Central memory CD8-positive, alpha-beta T cell (primary cell): ENCODE results near the gene PHF13.

Experiments
- ATAC-seq: fragments of 150-1000 bp; cut with Tn5 transposase; replicated peaks from 2 replicates; pipeline ENCODE4 v1.10.0; 2022; ENCODE audit warnings: mild to moderate bottlenecking, moderate FRiP score, moderate number of reproducible peaks; ENCODE audit not compliant: poor library complexity, severe bottlenecking; ENCODE audit errors: extremely low read depth
- DNase-seq, 2 donors: peaks; one replicate each; pipeline ENCODE4 v3.0.0; 2021; ENCODE audit warnings: low spot score in 2 of 2
- H3K27ac Mint-ChIP-seq: one replicate; pipeline ENCODE4 v1.8.0; 2022; ENCODE audit warnings: low read depth, mild to moderate bottlenecking, moderate library complexity, mixed read lengths
- H3K27me3 Mint-ChIP-seq: one replicate; pipeline ENCODE4 v1.8.0; 2022; ENCODE audit warnings: mixed read lengths
- H3K36me3 Mint-ChIP-seq: one replicate; pipeline ENCODE4 v1.8.0; 2022; ENCODE audit warnings: mild to moderate bottlenecking, moderate library complexity, mixed read lengths; ENCODE audit not compliant: insufficient read depth
- H3K4me1 Mint-ChIP-seq: one replicate; pipeline ENCODE4 v1.8.0; 2022; ENCODE audit warnings: mixed read lengths
- H3K4me3 Mint-ChIP-seq: one replicate; pipeline ENCODE4 v1.8.0; 2022; ENCODE audit warnings: mild to moderate bottlenecking, moderate library complexity, mixed read lengths
- H3K9me3 Mint-ChIP-seq: one replicate; pipeline ENCODE4 v1.8.0; 2022; ENCODE audit warnings: mixed read lengths

The PHF13 gene

DNA sequence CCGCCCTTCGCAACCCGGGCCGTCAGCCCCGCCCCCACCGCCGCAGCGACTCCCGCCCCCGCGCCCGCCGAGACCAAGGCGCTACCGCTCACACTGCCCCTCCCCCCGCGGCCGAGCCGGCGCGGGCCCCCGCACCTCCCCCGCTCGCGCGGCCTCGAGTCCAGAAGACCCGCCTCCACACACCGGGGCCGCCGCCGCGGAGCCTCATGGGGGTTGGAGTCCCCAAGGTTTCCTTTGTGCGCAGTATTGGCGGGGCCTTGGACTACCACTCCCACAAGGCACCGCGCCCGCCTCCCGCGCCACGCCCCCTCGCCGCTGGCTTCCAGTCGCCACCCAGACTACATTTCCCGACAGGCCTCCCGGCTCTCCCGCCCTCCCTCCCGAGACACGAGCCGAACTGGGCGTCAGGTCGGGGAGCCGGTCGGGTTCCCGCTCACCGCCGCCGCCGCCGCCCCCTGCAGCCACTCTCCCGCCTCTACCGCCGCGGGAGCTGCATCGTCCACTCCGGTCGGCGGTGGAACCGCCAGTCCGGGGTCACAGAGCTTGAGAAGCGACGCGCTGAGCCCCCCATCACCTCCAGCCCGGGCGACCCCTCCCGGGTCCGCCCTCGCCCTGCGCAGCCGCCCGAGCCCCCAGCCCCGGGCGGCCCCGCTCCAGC is at the start of gene PHF13:
PHF13 (plus strand) TSS at position 371 of the 658 bp plus-strand sequence. CDS start 336 bp downstream, outside the sequence.
- no peaks in the 10 kb centered on the region for H3K9me3 Mint-ChIP-seq
- peak; percentile 98 to 99 for DNase-seq
- H3K36me3 Mint-ChIP-seq = peaks cover 6% of the 10 kb centered on the region
- H3K4me3 Mint-ChIP-seq = peak within 1 kb of the TSS; percentile 89
- H3K4me1 Mint-ChIP-seq = peaks cover 22% of the 10 kb centered on the region
- no peaks in the 10 kb centered on the region for H3K27me3 Mint-ChIP-seq
- ATAC-seq = peak; percentile 98
- H3K27ac Mint-ChIP-seq = peak within 1 kb of the TSS; percentile 89

- Mint-ChIP-seq H3K27ac (no peak overlapping the region), H3K4me3 (no peak overlapping the region), H3K36me3 (no peaks in the 10 kb centered on the region), H3K9me3 (no peaks in the 10 kb centered on the region), H3K4me1 (no peaks in the 10 kb centered on the region), H3K27me3 (no peaks in the 10 kb centered on the region)
- no peak for ATAC-seq
- DNase-seq = no peak
Observed at GRCh38 chr1:6569033-6569432, 44.5 kb upstream of the PHF13 start.

DNA sequence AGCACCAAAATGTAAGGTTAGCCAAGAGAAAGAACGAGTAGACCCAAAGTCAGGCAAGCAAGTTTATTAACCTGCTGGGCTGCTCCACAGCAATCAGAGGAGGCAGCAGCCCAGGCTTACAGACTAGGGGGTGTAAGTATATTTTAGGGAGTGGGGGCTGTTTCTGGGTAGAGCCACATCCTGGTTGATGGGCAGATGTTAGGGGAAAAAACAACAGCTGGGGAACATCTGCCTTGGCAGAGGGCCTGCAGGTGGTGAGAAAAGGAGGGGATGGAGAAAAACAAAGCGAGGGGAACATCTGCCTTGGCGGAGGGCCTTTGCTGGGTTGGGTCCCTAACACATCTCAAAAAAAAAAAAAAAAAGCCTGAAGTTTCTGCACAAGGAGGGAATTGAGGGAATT is 43.4 kb upstream of the PHF13 start:
- Mint-ChIP-seq H3K4me3 (no peak overlapping the region), H3K27ac (no peak overlapping the region), H3K9me3 (no peaks in the 10 kb centered on the region), H3K4me1 (no peaks in the 10 kb centered on the region), H3K36me3 (no peaks in the 10 kb centered on the region), H3K27me3 (no peaks in the 10 kb centered on the region)
- DNase-seq = no peak
- no peak for ATAC-seq

DNA sequence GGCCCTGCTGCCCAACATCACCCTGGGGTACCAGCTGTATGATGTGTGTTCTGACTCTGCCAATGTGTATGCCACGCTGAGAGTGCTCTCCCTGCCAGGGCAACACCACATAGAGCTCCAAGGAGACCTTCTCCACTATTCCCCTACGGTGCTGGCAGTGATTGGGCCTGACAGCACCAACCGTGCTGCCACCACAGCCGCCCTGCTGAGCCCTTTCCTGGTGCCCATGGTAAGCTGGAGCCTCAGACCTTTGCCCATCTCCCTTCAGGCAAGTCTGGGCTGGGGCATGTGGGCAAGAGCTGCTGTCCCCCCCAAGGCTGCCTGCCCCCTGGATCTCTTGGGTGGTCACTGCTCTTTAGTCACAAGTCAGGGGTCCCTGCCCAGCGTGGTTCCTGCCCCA is 42.5 kb upstream of the PHF13 start:
- Mint-ChIP-seq H3K9me3 (no peaks in the 10 kb centered on the region), H3K36me3 (no peaks in the 10 kb centered on the region), H3K4me3 (no peak overlapping the region), H3K27me3 (no peaks in the 10 kb centered on the region), H3K4me1 (no peaks in the 10 kb centered on the region), H3K27ac (no peak overlapping the region)
- DNase-seq (no peak), ATAC-seq (no peak)

DNA sequence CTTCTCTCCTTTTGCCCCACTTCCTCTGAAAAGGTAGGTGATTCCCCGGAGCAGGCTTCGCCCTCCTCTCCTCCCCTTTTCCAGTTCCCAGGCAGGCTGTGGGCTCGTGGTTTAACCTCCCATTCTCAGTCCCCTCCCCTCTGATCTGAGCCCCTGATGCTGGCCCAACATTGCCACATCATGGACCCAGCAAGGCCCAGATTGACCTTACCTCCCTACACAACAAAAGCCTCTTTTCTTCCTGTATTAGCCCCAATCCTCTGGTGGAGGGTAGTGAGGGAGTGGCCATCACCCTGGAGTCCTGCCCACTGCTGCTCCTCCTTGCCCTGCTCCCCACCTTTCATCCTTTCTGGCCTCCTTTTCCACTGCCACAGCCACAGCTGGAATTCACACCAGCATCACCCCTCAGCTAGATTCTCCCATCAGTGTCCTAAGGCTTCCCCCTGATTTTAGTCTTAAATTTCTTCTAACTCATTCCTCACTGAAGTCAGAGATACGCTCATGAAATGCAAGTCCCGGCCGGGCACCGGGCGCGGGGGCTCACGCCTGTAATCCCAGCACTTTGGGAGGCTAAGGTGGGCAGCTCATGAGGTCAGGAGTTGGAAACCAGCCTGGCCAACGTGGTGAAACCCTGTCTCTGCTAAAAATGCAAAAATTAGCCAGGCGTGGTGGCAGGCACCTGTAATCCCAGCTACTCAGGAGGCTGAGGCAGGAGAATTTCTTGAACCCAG is 40.7 kb upstream of the PHF13 start:
- no peak for DNase-seq
- Mint-ChIP-seq H3K9me3 (no peaks in the 10 kb centered on the region), H3K27ac (no peak overlapping the region), H3K4me3 (no peak overlapping the region), H3K36me3 (no peaks in the 10 kb centered on the region), H3K27me3 (no peaks in the 10 kb centered on the region), H3K4me1 (no peaks in the 10 kb centered on the region)
- no peak for ATAC-seq

DNA sequence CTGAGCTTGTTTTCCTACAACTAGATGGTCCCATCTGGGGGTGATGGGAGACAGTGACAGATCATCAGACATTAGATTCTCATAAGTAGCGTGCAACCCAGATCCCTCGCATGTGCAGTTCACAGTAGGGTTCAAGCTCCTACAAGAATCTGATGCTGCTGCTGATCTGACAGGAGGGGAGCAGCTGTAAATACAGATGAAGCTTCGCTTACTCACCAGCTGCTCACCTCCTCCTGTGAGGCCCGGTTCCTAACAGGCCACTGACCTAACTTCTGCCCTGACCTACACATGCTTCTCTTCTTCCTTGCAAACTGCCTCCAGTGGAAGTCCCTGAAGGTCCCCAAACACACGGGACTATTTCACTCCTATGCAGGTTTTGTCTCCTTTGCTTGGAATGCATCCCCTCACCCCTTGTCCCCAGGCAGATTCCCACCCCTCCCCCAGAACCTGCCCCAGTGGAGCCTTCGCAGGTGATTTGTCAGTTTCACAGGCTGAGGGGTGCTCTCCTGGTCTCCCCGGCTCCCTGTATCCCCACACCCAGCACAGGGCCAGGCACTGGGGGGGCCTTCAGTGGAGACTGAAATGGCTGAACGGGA is 39.4 kb upstream of the PHF13 start:
- H3K9me3 Mint-ChIP-seq = no peaks in the 10 kb centered on the region
- H3K4me3 Mint-ChIP-seq = no peak overlapping the region
- ATAC-seq = no peak
- H3K27me3 Mint-ChIP-seq = no peaks in the 10 kb centered on the region
- no peaks in the 10 kb centered on the region for H3K36me3 Mint-ChIP-seq
- no peak overlapping the region for H3K27ac Mint-ChIP-seq
- DNase-seq = no peak
- H3K4me1 Mint-ChIP-seq = peaks cover 2% of the 10 kb centered on the region

DNA sequence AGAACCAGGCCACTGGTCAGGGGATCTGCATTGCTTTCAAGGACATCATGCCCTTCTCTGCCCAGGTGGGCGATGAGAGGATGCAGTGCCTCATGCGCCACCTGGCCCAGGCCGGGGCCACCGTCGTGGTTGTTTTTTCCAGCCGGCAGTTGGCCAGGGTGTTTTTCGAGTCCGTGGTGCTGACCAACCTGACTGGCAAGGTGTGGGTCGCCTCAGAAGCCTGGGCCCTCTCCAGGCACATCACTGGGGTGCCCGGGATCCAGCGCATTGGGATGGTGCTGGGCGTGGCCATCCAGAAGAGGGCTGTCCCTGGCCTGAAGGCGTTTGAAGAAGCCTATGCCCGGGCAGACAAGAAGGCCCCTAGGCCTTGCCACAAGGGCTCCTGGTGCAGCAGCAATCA is 38.7 kb upstream of the PHF13 start:
- Mint-ChIP-seq H3K4me1 (peaks cover 8% of the 10 kb centered on the region), H3K9me3 (no peaks in the 10 kb centered on the region), H3K27me3 (no peaks in the 10 kb centered on the region), H3K27ac (no peak overlapping the region), H3K4me3 (no peak overlapping the region), H3K36me3 (peaks cover 4% of the 10 kb centered on the region)
- ATAC-seq = no peak
- DNase-seq = no peak

DNA sequence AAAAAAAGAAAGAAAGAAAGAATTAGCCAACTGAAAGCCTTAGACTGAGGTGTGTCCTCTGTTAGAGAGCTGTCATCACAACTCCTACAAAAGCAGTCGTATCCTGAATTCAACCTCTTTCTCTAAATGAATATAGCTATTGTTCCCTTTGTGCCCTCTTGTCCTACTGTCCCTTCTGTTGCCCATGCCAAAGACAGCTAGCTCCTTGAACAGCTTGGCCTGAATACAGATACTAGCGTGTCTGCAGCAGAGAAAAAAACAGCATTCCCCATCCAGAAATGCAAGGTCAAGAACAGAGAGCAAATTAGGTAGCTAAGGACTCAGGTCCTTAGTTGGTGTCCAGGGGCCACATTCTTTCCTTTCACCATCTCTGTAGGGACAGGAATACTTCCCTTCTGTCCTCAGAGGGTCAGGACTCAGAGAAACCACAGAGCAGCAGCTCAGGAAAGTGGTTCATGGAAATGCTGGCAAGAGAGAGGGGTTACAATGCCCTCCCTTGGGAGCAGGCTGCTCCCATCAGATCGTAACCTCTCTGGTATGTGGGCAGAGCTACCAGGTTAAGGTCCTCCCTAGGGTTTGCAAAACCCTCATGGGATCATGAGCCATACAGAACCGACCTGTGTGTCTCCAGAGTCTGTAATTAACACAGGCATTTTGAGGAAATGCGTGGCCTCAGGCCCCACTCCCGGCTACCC is 35.6 kb upstream of the PHF13 start:
- ATAC-seq = no peak
- H3K27me3 Mint-ChIP-seq = no peaks in the 10 kb centered on the region
- peak overlapping the region; percentile 97 for H3K27ac Mint-ChIP-seq
- H3K36me3 Mint-ChIP-seq = peaks cover 10% of the 10 kb centered on the region
- H3K4me1 Mint-ChIP-seq = peaks cover 36% of the 10 kb centered on the region
- DNase-seq = no peak
- no peaks in the 10 kb centered on the region for H3K9me3 Mint-ChIP-seq
- no peak overlapping the region for H3K4me3 Mint-ChIP-seq

GRCh38 chr1:6578624-6579373 is 34.7 kb upstream of the PHF13 start:
- peak overlapping the region; percentile 97 for H3K27ac Mint-ChIP-seq
- no peaks in the 10 kb centered on the region for H3K27me3 Mint-ChIP-seq
- H3K9me3 Mint-ChIP-seq = no peaks in the 10 kb centered on the region
- H3K36me3 Mint-ChIP-seq = peaks cover 11% of the 10 kb centered on the region
- DNase-seq = no peak
- peak overlapping the region; percentile 96 for H3K4me3 Mint-ChIP-seq
- ATAC-seq = no peak
- H3K4me1 Mint-ChIP-seq = peaks cover 36% of the 10 kb centered on the region

- H3K36me3 Mint-ChIP-seq = peaks cover 11% of the 10 kb centered on the region
- H3K4me1 Mint-ChIP-seq = peaks cover 40% of the 10 kb centered on the region
- H3K9me3 Mint-ChIP-seq = no peaks in the 10 kb centered on the region
- ATAC-seq = peak; percentile 99
- H3K27me3 Mint-ChIP-seq = no peaks in the 10 kb centered on the region
- peak within 1 kb of the TSS; percentile 96 for H3K4me3 Mint-ChIP-seq
- H3K27ac Mint-ChIP-seq = peak within 1 kb of the TSS; percentile 97
- peak; percentile 89 to 93 for DNase-seq
Observed at GRCh38 chr1:6579374-6580118, 34.0 kb upstream of the PHF13 start, which contains the start of gene ZBTB48. Gene ZBTB48, plus strand, starts transcription at chr1:6579994. Its CDS starts 616 bp downstream, at chr1:6580610.

DNA sequence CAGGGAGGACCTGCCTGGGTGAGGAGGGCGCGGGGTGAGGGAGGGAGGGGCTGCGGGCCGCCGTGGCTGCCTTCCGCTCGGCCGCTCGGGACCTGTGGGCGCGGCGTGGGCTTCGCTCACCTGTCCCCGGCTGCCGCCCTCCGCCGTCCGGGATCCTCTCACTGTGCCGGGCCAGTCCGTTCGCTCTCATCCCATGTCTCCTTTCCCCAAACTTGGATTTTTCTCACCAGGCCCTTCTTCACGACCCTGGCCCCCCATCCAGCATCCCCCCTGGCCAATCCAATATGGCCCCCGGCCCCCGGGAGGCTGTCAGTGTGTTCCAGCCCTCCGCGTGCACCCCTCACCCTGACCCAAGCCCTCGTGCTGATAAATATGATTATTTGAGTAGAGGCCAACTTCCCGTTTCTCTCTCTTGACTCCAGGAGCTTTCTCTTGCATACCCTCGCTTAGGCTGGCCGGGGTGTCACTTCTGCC is 33.4 kb upstream of the PHF13 start:
- DNase-seq (no peak), ATAC-seq (peak; percentile 34)
- Mint-ChIP-seq H3K4me1 (peaks cover 46% of the 10 kb centered on the region), H3K27me3 (no peaks in the 10 kb centered on the region), H3K9me3 (no peaks in the 10 kb centered on the region), H3K36me3 (peaks cover 11% of the 10 kb centered on the region), H3K27ac (peak overlapping the region; percentile 97), H3K4me3 (peak overlapping the region; percentile 96)
